Testis (tissue), 3 donors: ENCODE measurements around the gene ADCY9. TPM values are rescaled to one million over a fixed set of nuclear protein-coding genes. Genes with fewer than 3 reads are reported as not detected.

ENCODE experiments used
- DNase-seq: peaks from one replicate; pipeline ENCODE4 v3.0.0-alpha.2; 2019
- H3K27ac ChIP-seq, 2 donors: fragments of 200-600 bp; sonication (generic); one replicate each; pipeline ENCODE4 v1.5.1; 2019
- H3K27me3 ChIP-seq: fragments of 200-600 bp; sonication (generic); one replicate; pipeline ENCODE4 v1.5.1; 2019
- H3K36me3 ChIP-seq: fragments of 200-600 bp; sonication (generic); one replicate; pipeline ENCODE4 v1.5.1; 2017; ENCODE audit warnings: low read depth; ENCODE audit errors: missing control alignments
- H3K4me1 ChIP-seq: fragments of 200-600 bp; sonication (generic); one replicate; pipeline ENCODE4 v1.5.1; 2019
- H3K4me3 ChIP-seq, 2 donors: fragments of 200-600 bp; sonication (generic); one replicate each; pipeline ENCODE4 v1.5.1; 2017 to 2019
- H3K9me3 ChIP-seq: fragments of 200-600 bp; sonication (generic); one replicate; pipeline ENCODE4 v1.5.1; 2017
- CTCF ChIP-seq, 3 experiments: fragments of 450-650 bp in 2 of 3; fragments of 200-600 bp in 1 of 3; sonication (generic) in 1 of 3; IDR thresholded peaks; one replicate each; pipeline ENCODE4 v1.5.1; 2016 to 2019; ENCODE audit warnings: antibody characterized with exemption in 3 of 3, mild to moderate bottlenecking in 2 of 3, moderate library complexity in 1 of 3
- POLR2A ChIP-seq: fragments of 450-650 bp; IDR thresholded peaks from one replicate; pipeline ENCODE4 v1.6.1; 2017; ENCODE audit warnings: antibody characterized with exemption, mild to moderate bottlenecking, moderate library complexity
- WGBS, 2 donors: methylation state at CpG; one replicate each; pipeline ENCODE4 v1.1.5; 2018; 5-methylcytosine and 5-hydroxymethylcytosine counted together
- intact Hi-C: fragments of 100-400 bp; cut with DNase I; formaldehyde crosslinking; loops from one replicate; pipeline ENCODE4 v1.15.1; 2023; ENCODE audit warnings: low total_unique reads
- polyA plus RNA-seq: library from polyadenylated mRNA; stranded (reverse); fragments of 350-450 nt; fragmentation: Illumina TruSeq; extraction: RNeasy Lipid Tissue Mini Kit (QIAGEN cat#74804); gene quantifications from one replicate; pipeline ENCODE4 v1.2.3, GENCODE V29; 2014; ENCODE audit warnings: low read depth, low replicate concordance; ENCODE audit not compliant: insufficient read depth
- total RNA-seq, 2 donors: library from RNA; depleted of rRNA; stranded (reverse); fragments of >200 nt; gene quantifications; one replicate each; pipeline ENCODE4 v1.2.3, GENCODE V29; 2016

The ADCY9 gene
- total and polyA plus RNA-seq, 3 donors from 2014 or later = 19.0 to 77.2 (median 52.8) TPM

- H3K27me3 ChIP-seq = no peaks in the 10 kb centered on the region
- intact Hi-C loops = no loop called here
- H3K4me1 ChIP-seq = peaks cover 14% of the 10 kb centered on the region
- H3K36me3 ChIP-seq = no peaks in the 10 kb centered on the region
- no peak for DNase-seq
- H3K4me3 ChIP-seq = no peak overlapping the region
- H3K9me3 ChIP-seq = no peaks in the 10 kb centered on the region
- H3K27ac ChIP-seq = peak overlapping the region in 1 of 2 donors; percentile 25
- TF ChIP-seq CTCF (IDR thresholded peaks at IDR 0.05) (no peak), POLR2A (no peak)
- WGBS, 2 donors = 40 to 65% methylated on average over 4 of the region's 4 CpGs
Observed at GRCh38 chr16:4106516-4106915, 9.7 kb downstream of the ADCY9 start.

GRCh38 chr16:4105848-4106247, 10.4 kb downstream of the ADCY9 start:
- no peak for TF ChIP-seq POLR2A
- WGBS, 2 donors = 89% methylated on average over 5 of the region's 5 CpGs
- Histone ChIP-seq H3K27me3 (no peaks in the 10 kb centered on the region), H3K36me3 (no peaks in the 10 kb centered on the region), H3K9me3 (no peaks in the 10 kb centered on the region), H3K4me3 (no peak overlapping the region), H3K27ac (peak overlapping the region in 1 of 2 donors; percentile 25), H3K4me1 (peaks cover 14% of the 10 kb centered on the region)
- DNase-seq = no peak
- intact Hi-C loops = no loop called here

- H3K4me1 ChIP-seq = peaks cover 14% of the 10 kb centered on the region
- no peak for DNase-seq
- no peaks in the 10 kb centered on the region for H3K9me3 ChIP-seq
- no peaks in the 10 kb centered on the region for H3K36me3 ChIP-seq
- no peak overlapping the region for H3K4me3 ChIP-seq
- no peaks in the 10 kb centered on the region for H3K27me3 ChIP-seq
- no peak overlapping the region for H3K27ac ChIP-seq
- 91 to 93% methylated on average over 15 of the region's 15 CpGs for WGBS, 2 donors
- intact Hi-C loops = no loop called here
- TF ChIP-seq CTCF (IDR thresholded peaks at IDR 0.05) = no peak
- no peak for TF ChIP-seq POLR2A
Observed at GRCh38 chr16:4103745-4104144, 12.5 kb downstream of the ADCY9 start.

- TF ChIP-seq CTCF (IDR thresholded peaks at IDR 0.05) (no peak), POLR2A (no peak)
- Histone ChIP-seq H3K9me3 (no peaks in the 10 kb centered on the region), H3K4me1 (peaks cover 9% of the 10 kb centered on the region), H3K27ac (no peak overlapping the region), H3K4me3 (no peak overlapping the region), H3K36me3 (no peaks in the 10 kb centered on the region), H3K27me3 (no peaks in the 10 kb centered on the region)
- WGBS, 2 donors = 82 to 87% methylated on average over 20 of the region's 20 CpGs
- intact Hi-C loops = no loop called here
- DNase-seq = no peak
Observed at GRCh38 chr16:4101421-4102219, 14.6 kb downstream of the ADCY9 start.

- no peaks in the 10 kb centered on the region for H3K36me3 ChIP-seq
- no peak for DNase-seq
- H3K4me3 ChIP-seq = no peak overlapping the region
- intact Hi-C loops = no loop called here
- WGBS, 2 donors = 82 to 93% methylated on average over 4 of the region's 4 CpGs
- no peak overlapping the region for H3K27ac ChIP-seq
- H3K27me3 ChIP-seq = no peaks in the 10 kb centered on the region
- no peaks in the 10 kb centered on the region for H3K9me3 ChIP-seq
- TF ChIP-seq POLR2A = no peak
- TF ChIP-seq CTCF (IDR thresholded peaks at IDR 0.05) = no peak
- peaks cover 9% of the 10 kb centered on the region for H3K4me1 ChIP-seq
Observed at GRCh38 chr16:4098501-4098900, 17.7 kb downstream of the ADCY9 start.
